PC-3 (cell line): ENCODE data around the gene SLC7A10. TPM values are rescaled to one million over a fixed set of nuclear protein-coding genes. Genes with fewer than 3 reads are reported as not detected.

Experiments
- ATAC-seq: fragments of 200-7000 bp; cut with Tn5 transposase; 2 replicates; pipeline ENCODE4 v1.9.1; 2020; ENCODE audit warnings: mild to moderate bottlenecking, moderate library complexity
- BruUV-seq: library from RNA; stranded (reverse); fragments of 400-500 nt; replicated peaks from 2 replicates; lab custom pipeline; 2021; lab: Mats Ljungman, UMichigan
- CTCF ChIA-PET: fragments of 300-600 bp; sonication (Branson Sonifier 250); formaldehyde crosslinking; loops from one replicate; lab custom pipeline; 2022; ENCODE audit warnings: antibody characterized with exemption; lab: Charles Lee
- POLR2A ChIA-PET: fragments of 300-600 bp; sonication (Branson Sonifier 250); formaldehyde crosslinking; loops from one replicate; lab custom pipeline; 2022; ENCODE audit warnings: antibody characterized with exemption; ENCODE audit not compliant: unreplicated experiment; lab: Charles Lee
- DNase-seq: peaks from one replicate; pipeline ENCODE4 v3.0.0-alpha.2; 2015
- H2AFZ ChIP-seq: fragments of 300-600 bp; sonication (generic); 2 replicates; pipeline ENCODE4 v1.6.0; 2016; ENCODE audit warnings: antibody characterized with exemption, low read length
- H3F3A ChIP-seq: fragments of 300-600 bp; sonication (generic); one replicate; pipeline ENCODE4 v1.6.0; 2017; ENCODE audit warnings: antibody characterized with exemption, low read length, control low read depth, mild to moderate bottlenecking; ENCODE audit not compliant: unreplicated experiment
- H3K27ac ChIP-seq: fragments of 300-600 bp; sonication (generic); 2 replicates; pipeline ENCODE4 v1.5.1; 2016; ENCODE audit warnings: mild to moderate bottlenecking, low read length
- H3K27me3 ChIP-seq: fragments of 300-600 bp; sonication (generic); 2 replicates; pipeline ENCODE4 v1.6.1; 2016; ENCODE audit warnings: low read length, mixed read lengths
- H3K36me3 ChIP-seq: fragments of 300-600 bp; sonication (generic); 2 replicates; pipeline ENCODE4 v1.6.1; 2016; ENCODE audit warnings: low read depth, mixed run types, low read length, mixed read lengths
- H3K4me1 ChIP-seq: fragments of 300-600 bp; sonication (generic); 2 replicates; pipeline ENCODE4 v1.5.1; 2016; ENCODE audit warnings: low read length; ENCODE audit not compliant: insufficient read depth
- H3K4me2 ChIP-seq: fragments of 300-600 bp; sonication (generic); 2 replicates; pipeline ENCODE4 v1.6.0; 2016; ENCODE audit warnings: low read length
- H3K4me3 ChIP-seq: fragments of 300-600 bp; sonication (generic); 2 replicates; pipeline ENCODE4 v1.5.1; 2016; ENCODE audit warnings: mild to moderate bottlenecking, low read length, mixed read lengths
- H3K79me2 ChIP-seq: fragments of 300-600 bp; sonication (generic); 2 replicates; pipeline ENCODE4 v1.6.1; 2017; ENCODE audit warnings: low read length, mixed read lengths
- H3K9ac ChIP-seq: fragments of 300-600 bp; sonication (generic); 2 replicates; pipeline ENCODE4 v1.6.0; 2016; ENCODE audit warnings: mild to moderate bottlenecking, low read length
- H3K9me2 ChIP-seq: fragments of 300-600 bp; sonication (generic); replicated peaks from 2 replicates; pipeline ENCODE4 v1.6.1; 2016; ENCODE audit warnings: mixed run types, low read length, mixed read lengths
- H3K9me3 ChIP-seq: fragments of 300-600 bp; sonication (generic); 2 replicates; pipeline ENCODE4 v1.6.1; 2016; ENCODE audit warnings: low read length, mixed read lengths
- H4K20me1 ChIP-seq: fragments of 300-600 bp; sonication (generic); 2 replicates; pipeline ENCODE4 v1.6.1; 2016; ENCODE audit warnings: low read length, mixed read lengths
- CTCF ChIP-seq: fragments of 300-600 bp; sonication (generic); conservative IDR thresholded peaks from 2 replicates; pipeline ENCODE4 v1.5.1; 2017; ENCODE audit warnings: antibody characterized with exemption, low read depth, mild to moderate bottlenecking, low read length
- EZH2 ChIP-seq: fragments of 300-600 bp; sonication (generic); IDR thresholded peaks from one replicate; pipeline ENCODE4 v1.6.1; 2017; ENCODE audit warnings: antibody characterized with exemption, mild to moderate bottlenecking, low read length; ENCODE audit not compliant: unreplicated experiment
- EZH2phosphoT487 ChIP-seq: fragments of 300-600 bp; sonication (generic); IDR thresholded peaks from 2 replicates; pipeline ENCODE4 v1.6.1; 2018; ENCODE audit warnings: mild to moderate bottlenecking, antibody characterized with exemption, low read length, borderline replicate concordance
- intact Hi-C: fragments of 100-400 bp; cut with micrococcal nuclease; formaldehyde crosslinking; loops from 2 replicates; pipeline ENCODE4 v1.9.0; 2023
- total RNA-seq: library from RNA; depleted of rRNA; stranded (reverse); fragments of >200 nt; gene quantifications from 2 replicates; pipeline ENCODE4 v1.2.3, GENCODE V29; 2014

SLC7A10 gene
- total RNA-seq, 1 experiment from 2014 or later = not detected

DNA sequence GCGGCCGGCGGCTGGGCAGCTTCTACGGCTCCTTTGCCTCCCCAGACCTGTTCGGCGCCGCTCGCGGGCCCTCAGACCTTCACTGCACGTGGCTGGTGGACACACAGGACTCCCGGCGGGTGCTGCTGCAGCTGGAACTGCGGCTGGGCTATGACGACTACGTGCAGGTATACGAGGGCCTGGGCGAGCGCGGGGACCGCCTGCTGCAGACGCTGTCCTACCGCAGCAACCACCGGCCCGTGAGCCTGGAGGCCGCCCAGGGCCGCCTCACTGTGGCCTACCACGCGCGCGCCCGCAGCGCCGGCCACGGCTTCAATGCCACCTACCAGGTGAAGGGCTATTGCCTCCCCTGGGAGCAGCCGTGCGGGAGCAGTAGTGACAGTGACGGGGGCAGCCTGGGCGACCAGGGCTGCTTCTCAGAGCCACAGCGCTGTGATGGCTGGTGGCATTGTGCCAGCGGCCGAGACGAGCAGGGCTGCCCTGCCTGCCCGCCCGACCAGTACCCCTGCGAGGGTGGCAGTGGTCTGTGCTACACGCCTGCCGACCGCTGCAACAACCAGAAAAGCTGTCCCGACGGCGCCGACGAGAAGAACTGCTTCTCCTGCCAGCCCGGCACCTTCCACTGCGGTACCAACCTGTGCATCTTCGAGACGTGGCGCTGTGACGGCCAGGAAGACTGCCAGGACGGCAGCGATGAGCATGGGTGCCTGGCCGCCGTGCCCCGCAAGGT, 20.0 kb downstream of the SLC7A10 start:
- H3K4me1 ChIP-seq = no peaks in the 10 kb centered on the region
- no peaks in the 10 kb centered on the region for H4K20me1 ChIP-seq
- H3K9me3 ChIP-seq = no peaks in the 10 kb centered on the region
- H3K4me3 ChIP-seq = no peak overlapping the region
- no peak overlapping the region for H2AFZ ChIP-seq
- ATAC-seq = no peak
- no peaks in the 10 kb centered on the region for H3K9me2 ChIP-seq
- DNase-seq = no peak
- no peak overlapping the region for H3K27ac ChIP-seq
- no peaks in the 10 kb centered on the region for H3K79me2 ChIP-seq
- no peaks in the 10 kb centered on the region for H3K36me3 ChIP-seq
- no peak overlapping the region for H3K9ac ChIP-seq
- CTCF ChIA-PET = no interaction called here
- H3K27me3 ChIP-seq = no peaks in the 10 kb centered on the region
- no peak for TF ChIP-seq CTCF
- no peak for TF ChIP-seq EZH2phosphoT487
- no peak for TF ChIP-seq EZH2
- no TSS peak for BruUV-seq
- POLR2A ChIA-PET = no interaction called here
- intact Hi-C loops = no loop called here
- H3F3A ChIP-seq = no peaks in the 10 kb centered on the region
- no peak overlapping the region for H3K4me2 ChIP-seq

- ATAC-seq (no peak), DNase-seq (no peak)
- POLR2A ChIA-PET = no interaction called here
- H3K27me3 ChIP-seq = no peaks in the 10 kb centered on the region
- H3K4me2 ChIP-seq = no peak overlapping the region
- H4K20me1 ChIP-seq = no peaks in the 10 kb centered on the region
- H3K4me1 ChIP-seq = no peaks in the 10 kb centered on the region
- no peaks in the 10 kb centered on the region for H3F3A ChIP-seq
- H3K9me2 ChIP-seq = no peaks in the 10 kb centered on the region
- no peak overlapping the region for H2AFZ ChIP-seq
- no peaks in the 10 kb centered on the region for H3K79me2 ChIP-seq
- no peak overlapping the region for H3K9ac ChIP-seq
- TF ChIP-seq EZH2 (no peak), CTCF (no peak), EZH2phosphoT487 (no peak)
- H3K9me3 ChIP-seq = no peaks in the 10 kb centered on the region
- CTCF ChIA-PET = no interaction called here
- no peaks in the 10 kb centered on the region for H3K36me3 ChIP-seq
- no peak overlapping the region for H3K27ac ChIP-seq
- no TSS peak for BruUV-seq
- intact Hi-C loops = no loop called here
- no peak overlapping the region for H3K4me3 ChIP-seq
Observed at GRCh38 chr19:33205110-33205509, 20.5 kb downstream of the SLC7A10 start.

DNA sequence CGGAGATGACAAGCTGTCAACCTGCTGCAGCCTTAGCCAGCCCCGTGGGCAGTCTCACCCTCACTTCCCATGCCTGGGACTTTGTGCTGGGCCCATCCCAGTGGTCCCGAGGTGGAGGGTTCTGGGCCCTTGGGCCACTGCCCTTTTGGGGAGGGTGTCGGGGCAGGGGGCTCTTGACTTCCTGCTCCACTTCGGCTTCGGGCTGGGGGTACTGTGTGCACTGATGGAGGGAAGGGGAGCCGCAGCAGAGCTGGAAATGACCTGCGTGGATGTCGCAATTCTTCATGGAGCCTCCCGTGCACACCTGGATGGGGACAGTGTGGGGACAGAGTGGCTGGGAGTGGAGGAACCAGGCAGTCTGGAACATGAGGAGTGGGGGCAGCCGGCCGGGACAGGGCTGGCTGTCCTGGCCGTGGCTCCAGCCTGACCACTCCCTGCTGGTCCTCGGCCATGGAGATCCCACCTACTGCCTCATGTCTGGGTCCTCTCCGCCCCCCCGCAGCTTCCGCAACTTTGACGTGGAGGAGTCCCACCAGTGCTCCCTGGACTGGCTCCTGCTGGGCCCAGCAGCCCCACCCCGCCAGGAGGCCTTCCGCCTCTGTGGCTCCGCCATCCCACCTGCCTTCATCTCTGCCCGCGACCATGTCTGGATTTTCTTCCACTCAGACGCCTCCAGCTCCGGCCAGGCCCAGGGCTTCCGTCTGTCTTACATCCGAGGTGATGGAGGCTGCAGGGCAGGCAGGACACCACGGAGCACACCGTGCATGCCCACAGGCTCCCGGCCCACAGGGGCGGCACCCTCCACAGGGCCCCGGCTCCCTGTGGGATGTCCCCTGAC, 21.3 kb downstream of the SLC7A10 start:
- ATAC-seq (no peak), DNase-seq (no peak)
- Histone ChIP-seq H3K36me3 (no peaks in the 10 kb centered on the region), H3K27me3 (no peaks in the 10 kb centered on the region), H3F3A (no peaks in the 10 kb centered on the region), H3K4me3 (no peak overlapping the region), H3K9me3 (no peaks in the 10 kb centered on the region), H3K9ac (no peak overlapping the region), H4K20me1 (no peaks in the 10 kb centered on the region), H3K9me2 (no peaks in the 10 kb centered on the region), H3K4me1 (no peaks in the 10 kb centered on the region), H3K79me2 (no peaks in the 10 kb centered on the region), H3K4me2 (no peak overlapping the region), H2AFZ (no peak overlapping the region), H3K27ac (no peak overlapping the region)
- ChIA-PET CTCF (no interaction called here), POLR2A (no interaction called here)
- intact Hi-C loops = no loop called here
- BruUV-seq = no TSS peak
- TF ChIP-seq EZH2phosphoT487 (no peak), CTCF (no peak), EZH2 (no peak)
